ENCODE results near the gene NEIL1.
"Not testable (repeated sequence)": the region's sequence is repeated elsewhere in the genome, so short reads cannot be mapped to it uniquely, and the experiment has no call there.

Gene NEIL1

DNA sequence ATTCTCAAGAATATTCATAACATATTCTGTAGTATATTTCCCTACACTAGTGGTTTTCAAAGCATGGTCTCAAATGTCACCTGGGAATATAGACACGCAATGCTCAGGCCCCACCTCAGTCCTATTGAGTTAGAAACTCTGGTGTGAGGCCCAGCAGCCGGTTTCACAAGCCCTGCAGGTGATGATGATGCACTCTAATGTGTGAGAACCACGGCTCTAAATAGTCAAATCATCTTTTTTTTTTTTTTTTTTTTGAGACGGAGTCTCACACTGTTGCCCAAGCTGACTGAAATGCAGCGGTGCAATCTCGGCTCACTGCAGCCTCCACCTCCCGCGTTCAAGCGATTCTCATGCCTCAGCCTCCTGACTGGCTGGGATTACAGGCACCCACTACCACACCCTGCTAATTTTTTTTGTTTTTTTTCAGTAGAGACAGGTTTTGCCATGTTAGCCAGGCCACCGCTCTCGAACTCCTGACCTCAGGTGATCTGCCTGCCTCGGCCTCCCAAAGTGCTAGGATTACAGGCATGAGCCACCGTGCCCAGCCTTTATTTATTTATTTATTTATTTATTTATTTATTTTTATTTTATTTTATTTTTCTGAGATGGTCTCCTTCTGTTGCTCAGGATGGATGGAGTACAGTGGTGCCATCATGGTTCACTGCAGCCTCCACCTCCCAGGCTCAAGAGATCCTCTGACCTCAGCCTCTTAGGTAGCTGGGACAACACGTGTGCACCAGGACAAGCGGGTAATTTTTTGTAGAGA lies 13.0 kb upstream of the NEIL1 start:
- not testable (repeated sequence) for DNase-seq

DNA sequence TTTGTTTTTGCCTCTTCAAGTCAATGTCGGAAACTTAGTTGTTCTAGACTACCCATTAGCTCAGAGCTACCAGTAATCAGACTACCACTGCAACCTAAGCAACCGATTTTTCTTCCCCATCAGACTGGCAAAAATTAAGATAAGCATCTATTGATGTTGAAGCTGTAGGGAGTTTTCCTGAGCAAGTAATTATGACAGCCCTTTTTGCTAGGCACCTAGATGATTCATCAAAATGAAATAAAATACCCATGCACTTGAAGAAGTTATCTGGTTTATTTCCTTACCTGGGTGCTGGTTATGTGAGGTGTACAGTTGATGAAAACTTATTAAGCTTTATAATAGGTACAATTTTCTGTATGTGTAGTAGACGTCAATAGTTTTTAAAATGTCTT lies 11.5 kb upstream of the NEIL1 start:
- no peak for DNase-seq

DNA sequence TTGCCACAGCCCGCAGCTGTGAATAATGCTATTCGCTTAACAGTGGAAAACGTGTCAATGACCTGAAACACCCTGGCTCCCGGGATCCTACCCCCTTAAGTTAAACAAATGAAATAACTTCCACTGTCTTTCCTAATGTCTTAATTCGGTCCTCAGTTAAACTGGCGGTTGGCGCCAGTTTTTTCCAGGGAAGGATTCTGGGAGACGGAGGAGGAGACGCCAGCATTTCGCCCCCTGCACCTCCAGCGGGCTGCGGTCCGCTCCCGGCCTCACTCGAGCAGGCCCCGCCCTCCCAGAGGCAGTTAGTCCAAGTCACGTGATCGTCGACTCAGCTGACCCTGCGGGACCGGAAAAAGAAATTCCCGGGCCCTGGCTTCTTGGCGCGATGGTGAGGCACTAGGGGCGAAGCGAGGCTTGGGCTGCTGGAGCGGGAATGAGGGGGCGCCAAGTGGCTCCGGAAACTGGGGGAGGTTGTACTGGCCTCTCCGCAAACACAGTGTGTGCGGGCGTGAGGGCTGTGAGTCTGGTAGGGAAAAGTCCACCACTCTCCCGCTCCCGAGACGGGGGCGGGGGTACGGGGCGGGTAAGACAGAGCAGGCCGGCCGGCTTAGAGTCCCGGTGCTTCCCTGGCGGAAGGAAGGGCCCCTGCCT lies 11.0 kb upstream of the NEIL1 start, which contains the start of gene COMMD4:
COMMD4 (plus strand) TSS at position 359 of the 651 bp plus-strand sequence; CDS start at position 386, 27 bp downstream.
- peak; percentile 83 for DNase-seq

- DNase-seq: no peak
Observed at GRCh38 chr15:75338661-75339240, 8.1 kb upstream of the NEIL1 start.

DNA sequence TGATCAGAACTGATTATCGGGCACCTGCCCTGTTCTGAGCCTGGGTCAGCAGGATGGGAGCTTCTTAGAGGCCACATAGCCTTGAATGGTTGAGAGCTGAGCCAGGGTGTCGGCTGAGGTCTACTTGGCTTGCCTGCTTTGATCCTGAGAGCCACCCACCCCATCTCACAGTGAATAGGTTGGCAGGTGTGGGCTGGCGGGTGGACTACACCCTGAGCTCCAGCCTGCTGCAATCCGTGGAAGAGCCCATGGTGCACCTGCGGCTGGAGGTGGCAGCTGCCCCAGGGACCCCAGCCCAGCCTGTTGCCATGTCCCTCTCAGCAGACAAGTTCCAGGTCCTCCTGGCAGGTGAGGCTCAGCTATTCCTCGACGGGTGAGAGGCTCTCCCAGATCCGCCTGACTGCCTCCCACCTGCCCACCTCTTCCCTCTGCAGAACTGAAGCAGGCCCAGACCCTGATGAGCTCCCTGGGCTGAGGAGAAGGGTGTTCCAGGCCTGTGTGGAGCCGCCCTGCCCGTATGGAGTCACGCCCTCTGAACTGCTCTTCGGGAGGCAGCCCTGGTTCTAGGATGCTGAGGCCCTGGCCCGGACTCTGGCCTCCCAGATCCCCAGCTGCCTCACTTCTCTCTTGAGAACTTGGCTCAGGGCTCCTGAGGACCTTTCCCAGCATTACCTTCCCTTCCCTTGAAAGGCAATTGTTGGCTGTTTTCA lies 7.2 kb upstream of the NEIL1 start:
- no peak for DNase-seq

DNA sequence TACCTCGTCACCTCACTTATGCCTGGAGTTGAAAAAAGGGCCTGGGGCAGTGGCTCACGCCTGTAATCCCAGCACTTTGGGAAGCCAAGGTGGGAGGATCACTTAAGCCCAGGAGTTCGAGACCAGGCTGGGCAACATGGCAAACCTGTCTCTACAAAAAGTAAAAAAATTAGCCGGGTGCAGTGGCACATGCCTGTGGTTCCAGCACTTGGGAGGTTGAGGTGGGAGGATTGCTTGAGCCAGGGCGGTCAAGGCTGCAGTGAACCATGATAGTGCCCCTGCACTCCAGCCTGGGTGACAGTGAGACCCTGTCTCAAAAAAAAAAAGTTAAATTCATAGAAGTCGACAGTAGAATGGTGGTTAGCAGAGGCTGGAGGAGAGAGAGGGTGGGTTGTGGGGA lies 4.6 kb upstream of the NEIL1 start:
- no peak for DNase-seq

DNA sequence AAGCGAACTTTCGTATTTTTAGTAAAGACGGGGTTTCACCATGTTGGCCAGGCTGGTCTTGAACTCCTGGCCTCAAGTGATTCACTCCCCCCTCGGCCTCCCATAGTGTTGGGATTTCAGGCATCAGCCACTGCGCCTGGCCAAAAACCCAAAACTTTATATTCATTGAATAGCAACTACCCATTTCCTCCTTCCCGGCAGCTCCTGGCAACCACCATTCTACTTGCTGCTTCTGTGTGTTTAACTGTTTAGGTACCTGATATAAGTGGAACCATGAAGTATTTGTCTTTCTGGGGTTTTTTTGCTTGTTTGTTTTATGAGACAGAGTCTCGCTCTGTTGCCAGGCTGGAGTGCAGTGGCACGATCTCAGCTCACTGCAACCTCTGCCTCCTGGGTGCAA lies 2.9 kb upstream of the NEIL1 start:
- not testable (repeated sequence) for DNase-seq

DNA sequence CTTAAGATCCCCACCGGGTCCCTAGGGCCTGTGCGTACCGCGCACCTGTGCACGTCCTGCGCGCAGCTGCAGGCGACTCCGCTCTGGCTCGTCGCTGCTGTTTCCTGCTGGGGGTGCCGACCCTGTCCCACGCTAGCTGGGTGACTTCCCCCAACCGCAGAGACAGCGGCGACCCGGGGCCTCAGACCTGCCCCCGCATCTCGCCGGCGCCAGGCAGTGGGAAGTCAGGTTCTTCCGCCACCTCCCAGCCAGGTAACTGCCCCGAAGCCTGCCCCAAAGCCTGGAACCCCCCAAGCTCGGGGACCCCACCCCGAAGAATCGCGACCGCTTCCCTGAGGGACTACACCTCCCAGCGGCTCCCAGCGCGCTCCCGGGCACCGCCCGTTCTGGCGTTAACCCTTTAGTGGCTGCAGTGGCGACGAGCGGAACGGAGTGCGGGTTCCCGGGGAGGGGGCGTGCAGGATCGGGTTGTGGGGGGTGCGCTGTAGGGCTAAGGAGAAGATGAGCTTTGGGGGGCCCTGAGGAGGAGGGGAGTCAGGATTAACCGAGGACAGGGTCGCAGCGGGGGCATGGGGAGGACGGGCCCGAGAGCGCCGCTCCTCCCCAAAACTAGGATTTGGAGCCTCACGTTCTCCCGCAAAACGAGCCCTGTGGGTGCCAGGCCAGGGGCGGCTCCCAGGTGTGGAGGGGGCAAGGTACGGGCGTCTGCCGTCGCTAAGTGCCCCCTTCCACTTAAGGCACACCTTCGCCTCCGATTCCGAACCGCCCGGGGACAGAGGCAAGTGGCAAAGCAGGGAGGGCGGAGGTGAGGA lies 589 bp downstream of the NEIL1 start:
- DNase-seq: peak; percentile 56

DNA sequence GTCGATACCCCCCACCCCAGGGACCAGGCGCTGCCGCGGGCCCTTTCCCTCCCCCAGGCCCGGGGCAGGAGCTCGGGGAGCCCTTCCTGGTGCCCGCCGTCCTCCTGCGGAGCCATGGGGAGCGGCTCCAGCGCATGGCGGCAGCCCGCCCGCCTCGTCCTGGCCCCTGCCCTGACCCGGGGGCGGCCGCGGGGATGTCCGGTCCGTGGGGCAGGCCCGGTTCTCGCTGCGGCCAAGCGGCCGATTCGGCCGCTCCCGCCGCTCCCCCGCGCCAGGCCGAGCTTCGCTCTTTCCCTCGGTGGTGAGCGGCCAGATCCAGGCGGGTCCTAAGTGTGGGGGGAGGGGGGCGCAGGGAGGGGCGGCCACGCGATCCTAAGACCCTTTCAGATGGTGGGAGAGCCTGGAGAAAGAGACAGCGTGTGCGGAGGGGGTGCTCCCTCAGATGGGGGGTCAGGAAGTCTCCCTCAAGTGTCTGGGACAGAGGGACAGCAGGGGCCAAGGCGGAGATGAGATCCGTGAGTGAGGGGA lies 1.3 kb downstream of the NEIL1 start:
- no peak for DNase-seq

DNA sequence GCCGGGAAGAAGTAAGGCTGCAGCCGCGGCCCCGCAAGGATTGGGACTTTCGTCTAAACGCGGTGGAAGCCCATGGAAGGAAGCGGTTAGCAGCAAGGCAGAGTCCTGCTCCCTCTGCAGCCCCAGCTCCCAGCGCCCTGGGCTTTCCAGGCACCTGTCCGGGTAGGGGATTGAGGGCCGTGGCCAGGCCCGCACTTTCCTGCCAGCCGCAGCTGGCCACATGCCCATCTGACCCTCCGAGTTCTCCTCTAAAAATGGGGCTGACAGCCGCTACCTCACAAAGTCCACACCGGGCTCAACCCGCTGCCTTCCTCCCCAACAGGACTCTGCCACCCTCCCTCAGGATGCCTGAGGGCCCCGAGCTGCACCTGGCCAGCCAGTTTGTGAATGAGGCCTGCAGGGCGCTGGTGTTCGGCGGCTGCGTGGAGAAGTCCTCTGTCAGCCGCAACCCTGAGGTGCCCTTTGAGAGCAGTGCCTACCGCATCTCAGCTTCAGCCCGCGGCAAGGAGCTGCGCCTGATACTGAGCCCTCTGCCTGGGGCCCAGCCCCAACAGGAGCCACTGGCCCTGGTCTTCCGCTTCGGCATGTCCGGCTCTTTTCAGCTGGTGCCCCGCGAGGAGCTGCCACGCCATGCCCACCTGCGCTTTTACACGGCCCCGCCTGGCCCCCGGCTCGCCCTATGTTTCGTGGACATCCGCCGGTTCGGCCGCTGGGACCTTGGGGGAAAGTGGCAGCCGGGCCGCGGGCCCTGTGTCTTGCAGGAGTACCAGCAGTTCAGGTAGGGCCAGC lies 1.9 kb downstream of the NEIL1 start:
- DNase-seq: no peak

DNA sequence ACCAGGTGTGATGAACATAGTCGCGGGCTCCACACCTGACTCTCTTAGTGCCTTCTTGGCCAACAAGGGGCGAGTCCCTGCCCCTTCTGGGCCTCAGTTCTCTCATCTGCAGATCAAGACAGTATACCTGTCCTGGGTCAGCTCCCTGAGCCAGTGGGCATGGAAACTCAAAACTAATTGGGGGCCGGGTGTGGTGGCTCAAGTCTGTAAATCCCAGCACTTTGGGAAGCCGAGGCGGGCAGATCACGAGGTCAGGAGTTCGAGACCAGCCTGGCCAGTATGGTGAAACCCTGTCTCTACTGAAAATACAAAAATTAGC lies 2.5 kb downstream of the NEIL1 start:
- not testable (repeated sequence) for DNase-seq

GRCh38 chr15:75349851-75350588 lies 3.2 kb downstream of the NEIL1 start:
- peak; percentile 63 for DNase-seq

- DNase-seq: no peak
Observed at GRCh38 chr15:75350601-75351361, 3.9 kb downstream of the NEIL1 start.

GRCh38 chr15:75352186-75353080 lies 5.6 kb downstream of the NEIL1 start:
- DNase-seq: no peak

DNA sequence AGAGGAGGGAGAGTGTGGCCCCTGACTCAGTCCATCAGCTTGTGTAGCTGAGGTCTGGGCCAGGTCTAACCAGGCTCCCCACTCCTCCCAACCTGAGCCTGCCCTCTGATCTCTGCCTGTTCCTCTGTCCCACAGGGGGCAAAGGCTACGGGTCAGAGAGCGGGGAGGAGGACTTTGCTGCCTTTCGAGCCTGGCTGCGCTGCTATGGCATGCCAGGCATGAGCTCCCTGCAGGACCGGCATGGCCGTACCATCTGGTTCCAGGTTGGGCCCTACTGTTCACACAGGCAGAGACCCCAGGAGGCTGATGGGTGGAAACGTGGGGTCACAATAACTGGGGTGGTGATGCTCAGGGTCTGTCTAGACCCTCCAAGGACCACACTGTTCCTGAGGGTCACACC lies 6.8 kb downstream of the NEIL1 start:
- DNase-seq: no peak

DNA sequence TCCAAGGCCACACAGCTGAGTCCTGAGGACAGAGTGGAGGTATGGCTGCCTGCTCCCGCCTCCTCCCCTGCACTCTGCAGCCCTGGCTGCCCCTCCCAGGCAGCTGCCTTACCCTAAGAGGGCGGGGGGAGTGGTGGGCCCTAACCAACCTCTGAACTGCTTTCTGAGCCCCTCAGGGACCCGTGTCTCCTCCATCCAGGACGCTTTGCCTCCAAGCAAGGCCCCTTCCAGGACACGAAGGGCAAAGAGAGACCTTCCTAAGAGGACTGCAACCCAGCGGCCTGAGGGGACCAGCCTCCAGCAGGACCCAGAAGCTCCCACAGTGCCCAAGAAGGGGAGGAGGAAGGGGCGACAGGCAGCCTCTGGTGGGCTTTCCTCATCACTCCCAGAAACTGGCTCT lies 7.6 kb downstream of the NEIL1 start:
- DNase-seq: no peak

GRCh38 chr15:75355369-75355768 lies 8.5 kb downstream of the NEIL1 start:
- no peak for DNase-seq

DNA sequence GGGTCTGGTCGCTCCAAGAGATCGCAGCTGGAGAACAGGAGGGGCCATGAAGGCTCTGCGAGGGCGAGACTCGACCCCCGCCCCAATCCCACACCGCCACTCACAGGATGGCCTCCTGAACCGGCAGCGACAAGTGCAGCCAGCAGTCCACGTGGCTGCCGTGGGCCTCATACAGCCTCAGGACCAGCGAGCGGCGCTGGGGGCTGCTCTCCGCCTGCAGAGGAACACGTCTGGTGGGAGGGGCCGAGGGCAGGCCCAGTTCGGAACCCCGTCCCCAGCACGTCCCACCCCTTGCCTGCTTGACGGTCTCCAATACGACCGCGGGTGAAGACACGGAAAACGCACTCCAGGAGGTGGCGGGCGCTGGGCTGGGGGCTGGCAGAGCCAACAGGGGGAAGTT lies 9.2 kb downstream of the NEIL1 start:
- DNase-seq: no peak

GRCh38 chr15:75356517-75356916 lies 9.7 kb downstream of the NEIL1 start:
- DNase-seq: no peak
